Vein endothelial cell (primary cell): ENCODE results near the gene OCSTAMP. TPM values are rescaled to one million over a fixed set of nuclear protein-coding genes. Genes with fewer than 3 reads are reported as not detected.

Experiments
- total RNA-seq: library from RNA; depleted of rRNA; stranded (reverse); fragments of >200 nt; gene quantifications from 2 replicates; pipeline ENCODE4 v1.2.3, GENCODE V29; 2012

The OCSTAMP gene
- total RNA-seq, result not detected in 2 replicates

GRCh38 chr20:46550461-46550860, at the start of gene OCSTAMP:
TSS of gene OCSTAMP (minus strand) at chr20:46550654. CDS start at chr20:46550560, 94 bp downstream.

GRCh38 chr20:46512943-46513844, 37.3 kb downstream of the OCSTAMP start, which contains the start of gene ZNF334:
TSS of gene ZNF334 (minus strand) at chr20:46513559. CDS start at chr20:46512102, 1,457 bp downstream.

Other genes starting within 250 kb of the OCSTAMP start
- gene CDH22, start 242.2 kb downstream of the OCSTAMP start, total RNA-seq, result not detected in 2 replicates
- 31.7 and 36.3 TPM in 2 replicates for gene ELMO2, start 144.0 kb downstream of the OCSTAMP start, total RNA-seq
- gene ZNF334, start 37.1 kb downstream of the OCSTAMP start, total RNA-seq, result under 0.01 and 0.48 TPM in 2 replicates
- under 0.01 and 0.65 TPM in 2 replicates for gene SLC13A3, start 100.8 kb upstream of the OCSTAMP start, total RNA-seq
- gene TP53RK, start 138.8 kb upstream of the OCSTAMP start, total RNA-seq, result 16.3 and 18.8 TPM in 2 replicates
- gene SLC2A10, start 159.0 kb upstream of the OCSTAMP start, total RNA-seq, result 7.5 and 8.8 TPM in 2 replicates